Measurements from ENCODE around the gene GPRC5B. TPM values are rescaled to one million over a fixed set of nuclear protein-coding genes. Genes with fewer than 3 reads are reported as not detected.

Gene GPRC5B
- total RNA-seq, 1 experiment from 2014 or later, result 7.6 TPM

GRCh38 chr16:19841184-19841583, 43.5 kb downstream of the GPRC5B start:
- Mint-ChIP-seq H3K27ac (ENCODE audit: unreplicated experiment) (no peak overlapping the region), H3K9me3 (ENCODE audit: unreplicated experiment) (no peaks in the 10 kb centered on the region), H3K36me3 (ENCODE audit: insufficient read depth, unreplicated experiment) (no peaks in the 10 kb centered on the region), H3K4me1 (ENCODE audit: low read depth, unreplicated experiment) (peaks cover 6% of the 10 kb centered on the region), H3K4me3 (ENCODE audit: unreplicated experiment) (no peak overlapping the region), H3K27me3 (ENCODE audit: insufficient read depth, unreplicated experiment) (no peaks in the 10 kb centered on the region)
- TF ChIP-seq, protein P1, sequence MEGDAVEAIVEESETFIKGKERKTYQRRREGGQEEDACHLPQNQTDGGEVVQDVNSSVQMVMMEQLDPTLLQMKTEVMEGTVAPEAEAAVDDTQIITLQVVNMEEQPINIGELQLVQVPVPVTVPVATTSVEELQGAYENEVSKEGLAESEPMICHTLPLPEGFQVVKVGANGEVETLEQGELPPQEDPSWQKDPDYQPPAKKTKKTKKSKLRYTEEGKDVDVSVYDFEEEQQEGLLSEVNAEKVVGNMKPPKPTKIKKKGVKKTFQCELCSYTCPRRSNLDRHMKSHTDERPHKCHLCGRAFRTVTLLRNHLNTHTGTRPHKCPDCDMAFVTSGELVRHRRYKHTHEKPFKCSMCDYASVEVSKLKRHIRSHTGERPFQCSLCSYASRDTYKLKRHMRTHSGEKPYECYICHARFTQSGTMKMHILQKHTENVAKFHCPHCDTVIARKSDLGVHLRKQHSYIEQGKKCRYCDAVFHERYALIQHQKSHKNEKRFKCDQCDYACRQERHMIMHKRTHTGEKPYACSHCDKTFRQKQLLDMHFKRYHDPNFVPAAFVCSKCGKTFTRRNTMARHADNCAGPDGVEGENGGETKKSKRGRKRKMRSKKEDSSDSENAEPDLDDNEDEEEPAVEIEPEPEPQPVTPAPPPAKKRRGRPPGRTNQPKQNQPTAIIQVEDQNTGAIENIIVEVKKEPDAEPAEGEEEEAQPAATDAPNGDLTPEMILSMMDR (IDR thresholded peaks at IDR 0.05; ENCODE audit: insufficient read depth in 1 of 2, low read depth in 1 of 2, low read length in 1 of 2, severe bottlenecking in 1 of 2, unreplicated experiment in 1 of 2), result no peak
- Histone ChIP-seq H3K9me3 (no peaks in the 10 kb centered on the region), H3K27me3 (replicated peaks; ENCODE audit: control insufficient read depth, insufficient read depth, low read length) (no peaks in the 10 kb centered on the region), H3K36me3 (ENCODE audit: control insufficient read depth, insufficient read depth, low read length) (no peaks in the 10 kb centered on the region), H3K4me3 (ENCODE audit: low read depth, low read length) (no peak overlapping the region), H3K4me1 (no peaks in the 10 kb centered on the region)
- CTCF ChIA-PET, result no interaction called here
- no TSS peak for BruUV-seq (replicated peaks)
- intact Hi-C loops (cut with micrococcal nuclease; ENCODE audit: unreplicated experiment), result no loop called here
- POLR2A ChIA-PET, result no interaction called here
- no peak for DNase-seq

GRCh38 chr16:19840524-19841110, 44.0 kb downstream of the GPRC5B start:
- H3K36me3 ChIP-seq (ENCODE audit: control insufficient read depth, insufficient read depth, low read length), result no peaks in the 10 kb centered on the region
- CTCF ChIA-PET, result no interaction called here
- H3K27ac Mint-ChIP-seq (ENCODE audit: unreplicated experiment), result no peak overlapping the region
- no peaks in the 10 kb centered on the region for H3K27me3 ChIP-seq (replicated peaks; ENCODE audit: control insufficient read depth, insufficient read depth, low read length)
- no peaks in the 10 kb centered on the region for H3K9me3 Mint-ChIP-seq (ENCODE audit: unreplicated experiment)
- H3K27me3 Mint-ChIP-seq (ENCODE audit: insufficient read depth, unreplicated experiment), result no peaks in the 10 kb centered on the region
- BruUV-seq (replicated peaks), result no TSS peak
- H3K4me3 Mint-ChIP-seq (ENCODE audit: unreplicated experiment), result no peak overlapping the region
- no peaks in the 10 kb centered on the region for H3K36me3 Mint-ChIP-seq (ENCODE audit: insufficient read depth, unreplicated experiment)
- no peaks in the 10 kb centered on the region for H3K4me1 ChIP-seq
- H3K4me3 ChIP-seq (ENCODE audit: low read depth, low read length), result no peak overlapping the region
- intact Hi-C loops (cut with micrococcal nuclease; ENCODE audit: unreplicated experiment), result no loop called here
- DNase-seq, result no peak
- TF ChIP-seq, protein P1 (IDR thresholded peaks at IDR 0.05; ENCODE audit: insufficient read depth in 1 of 2, low read depth in 1 of 2, low read length in 1 of 2, severe bottlenecking in 1 of 2, unreplicated experiment in 1 of 2), result no peak
- POLR2A ChIA-PET, result no interaction called here
- peaks cover 6% of the 10 kb centered on the region for H3K4me1 Mint-ChIP-seq (ENCODE audit: low read depth, unreplicated experiment)
- no peaks in the 10 kb centered on the region for H3K9me3 ChIP-seq

- Histone ChIP-seq H3K4me1 (no peaks in the 10 kb centered on the region), H3K9me3 (no peaks in the 10 kb centered on the region), H3K27me3 (replicated peaks; ENCODE audit: control insufficient read depth, insufficient read depth, low read length) (no peaks in the 10 kb centered on the region), H3K36me3 (ENCODE audit: control insufficient read depth, insufficient read depth, low read length) (no peaks in the 10 kb centered on the region), H3K4me3 (ENCODE audit: low read depth, low read length) (no peak overlapping the region)
- Mint-ChIP-seq H3K27ac (ENCODE audit: unreplicated experiment) (no peak overlapping the region), H3K36me3 (ENCODE audit: insufficient read depth, unreplicated experiment) (no peaks in the 10 kb centered on the region), H3K27me3 (ENCODE audit: insufficient read depth, unreplicated experiment) (no peaks in the 10 kb centered on the region), H3K4me1 (ENCODE audit: low read depth, unreplicated experiment) (peaks cover 2% of the 10 kb centered on the region), H3K9me3 (ENCODE audit: unreplicated experiment) (no peaks in the 10 kb centered on the region), H3K4me3 (ENCODE audit: unreplicated experiment) (no peak overlapping the region)
- intact Hi-C loops (cut with micrococcal nuclease; ENCODE audit: unreplicated experiment), result no loop called here
- TF ChIP-seq, protein P1 (IDR thresholded peaks at IDR 0.05; ENCODE audit: insufficient read depth in 1 of 2, low read depth in 1 of 2, low read length in 1 of 2, severe bottlenecking in 1 of 2, unreplicated experiment in 1 of 2), result no peak
- no peak for DNase-seq
- BruUV-seq (replicated peaks), result no TSS peak
- ChIA-PET POLR2A (no interaction called here), CTCF (interaction anchor here (1.1 kb wide), 1 partner anchor 86 kb away, joined by 3 read pairs; no protein-coding TSS in a partner anchor)
Observed at GRCh38 chr16:19837984-19838707, 46.5 kb downstream of the GPRC5B start.
